ENCODE measurements around the gene E2F3.

- TF ChIP-seq CTCF (IDR thresholded peaks at IDR 0.05) (no peak), POLR2A (IDR thresholded peaks at IDR 0.05) (no peak)
Observed at GRCh38 chr6:20459682-20460081, 58.0 kb downstream of the E2F3 start.
